WTC11 (cell line): Measurements from ENCODE around the gene TMEM94. TPM values are rescaled to one million over a fixed set of nuclear protein-coding genes. Genes with fewer than 3 reads are reported as not detected.

Experiments
- ATAC-seq: fragments of 200-7000 bp; cut with Tn5 transposase; 2 replicates; pipeline ENCODE4 v1.10.0; 2021; ENCODE audit warnings: mild to moderate bottlenecking, moderate library complexity
- CTCF ChIA-PET: fragments of 300-600 bp; sonication (Branson Sonifier 250); formaldehyde crosslinking; loops from one replicate; lab custom pipeline; 2021; ENCODE audit warnings: antibody characterized with exemption; lab: Charles Lee
- POLR2A ChIA-PET: fragments of 350-600 bp; sonication (Branson Sonifier 250); formaldehyde crosslinking; loops from one replicate; lab custom pipeline; 2021; ENCODE audit warnings: antibody characterized with exemption; lab: Charles Lee
- DNase-seq: peaks from one replicate; pipeline ENCODE4 v3.0.0; 2021; ENCODE audit warnings: low spot score
- H3K27ac Mint-ChIP-seq: 2 replicates; pipeline ENCODE4 v1.8.0; 2021; ENCODE audit warnings: mixed read lengths
- H3K27me3 Mint-ChIP-seq: 2 replicates; pipeline ENCODE4 v1.8.0; 2021; ENCODE audit warnings: low read depth, mild to moderate bottlenecking, moderate library complexity, mixed read lengths
- H3K36me3 Mint-ChIP-seq: 2 replicates; pipeline ENCODE4 v1.8.0; 2021; ENCODE audit warnings: mixed read lengths
- H3K4me1 Mint-ChIP-seq: 2 replicates; pipeline ENCODE4 v1.8.0; 2022; ENCODE audit warnings: mixed read lengths
- H3K4me3 Mint-ChIP-seq: 2 replicates; pipeline ENCODE4 v1.8.0; 2021; ENCODE audit warnings: mild to moderate bottlenecking, moderate library complexity, mixed read lengths
- H3K9me3 Mint-ChIP-seq: 2 replicates; pipeline ENCODE4 v1.8.0; 2021; ENCODE audit warnings: mixed read lengths
- AFF4 ChIP-seq: sonication (generic); formaldehyde crosslinking; IDR thresholded peaks from 2 replicates; pipeline ENCODE4 v1.8.1; 2023; ENCODE audit warnings: mild to moderate bottlenecking, missing genetic modification reagents, borderline replicate concordance
- ATF1 ChIP-seq: sonication (generic); formaldehyde crosslinking; IDR thresholded peaks from 2 replicates; pipeline ENCODE4 v1.8.1; 2023; ENCODE audit warnings: mild to moderate bottlenecking, moderate library complexity, missing genetic modification reagents
- CBFB ChIP-seq: sonication (generic); formaldehyde crosslinking; IDR thresholded peaks from 2 replicates; pipeline ENCODE4 v1.8.1; 2022; ENCODE audit warnings: mild to moderate bottlenecking, low read depth, missing genetic modification reagents
- CREM ChIP-seq: sonication (generic); formaldehyde crosslinking; IDR thresholded peaks from 2 replicates; pipeline ENCODE4 v1.8.1; 2022; ENCODE audit warnings: mild to moderate bottlenecking, missing genetic modification reagents, moderate library complexity
- E2F4 ChIP-seq: sonication (generic); formaldehyde crosslinking; IDR thresholded peaks from 2 replicates; pipeline ENCODE4 v1.8.1; 2022; ENCODE audit warnings: low read depth, mild to moderate bottlenecking, moderate library complexity, missing genetic modification reagents, borderline replicate concordance
- FOXK1 ChIP-seq: sonication (generic); formaldehyde crosslinking; IDR thresholded peaks from 2 replicates; pipeline ENCODE4 v1.8.0; 2022; ENCODE audit warnings: mild to moderate bottlenecking, moderate library complexity, missing genetic modification reagents
- GABPB1 ChIP-seq: sonication (generic); formaldehyde crosslinking; IDR thresholded peaks from 2 replicates; pipeline ENCODE4 v1.8.1; 2023; ENCODE audit warnings: mild to moderate bottlenecking, missing genetic modification reagents
- JUN ChIP-seq: sonication (generic); formaldehyde crosslinking; IDR thresholded peaks from 2 replicates; pipeline ENCODE4 v1.8.0; 2023; ENCODE audit warnings: mild to moderate bottlenecking, missing genetic modification reagents
- MYBL2 ChIP-seq: sonication (generic); formaldehyde crosslinking; IDR thresholded peaks from 2 replicates; pipeline ENCODE4 v1.8.1; 2023; ENCODE audit warnings: mild to moderate bottlenecking, moderate library complexity, missing genetic modification reagents
- STAT6 ChIP-seq: sonication (generic); formaldehyde crosslinking; conservative IDR thresholded peaks from 2 replicates; pipeline ENCODE4 v1.8.1; 2023; ENCODE audit warnings: mild to moderate bottlenecking, low read depth, missing genetic modification reagents, moderate library complexity
- TEAD1 ChIP-seq: sonication (generic); formaldehyde crosslinking; IDR thresholded peaks from 2 replicates; pipeline ENCODE4 v1.8.0; 2022; ENCODE audit warnings: mild to moderate bottlenecking, missing genetic modification reagents
- ZBTB43 ChIP-seq: sonication (generic); formaldehyde crosslinking; IDR thresholded peaks from 2 replicates; pipeline ENCODE4 v1.8.1; 2023; ENCODE audit warnings: mild to moderate bottlenecking, missing genetic modification reagents
- ZNF121 ChIP-seq: sonication (generic); formaldehyde crosslinking; IDR thresholded peaks from 2 replicates; pipeline ENCODE4 v1.8.0; 2023; ENCODE audit warnings: missing genetic modification reagents
- ZNF396 ChIP-seq: fragments of 250-450 bp; sonication (Bioruptor Pico); IDR thresholded peaks from 2 replicates; pipeline ENCODE4 v1.8.0; 2021; ENCODE audit warnings: mild to moderate bottlenecking, moderate library complexity, borderline replicate concordance
- ZNF423 ChIP-seq: fragments of 250-450 bp; sonication (Bioruptor Pico); IDR thresholded peaks from 2 replicates; pipeline ENCODE4 v2.1.2; 2022; ENCODE audit warnings: mild to moderate bottlenecking, moderate library complexity
- ZNF671 ChIP-seq: fragments of 250-450 bp; sonication (Bioruptor Pico); IDR thresholded peaks from 2 replicates; pipeline ENCODE4 v1.8.0; 2021; ENCODE audit warnings: mild to moderate bottlenecking
- total RNA-seq: library from RNA; stranded (reverse); gene quantifications from 3 replicates; pipeline ENCODE4 v1.2.3, GENCODE V29; 2021
- TF ChIP-seq, protein P1 (sequence below): sonication (generic); formaldehyde crosslinking; IDR thresholded peaks from 2 replicates; pipeline ENCODE4 v1.8.1; 2022; ENCODE audit warnings: missing genetic modification reagents, borderline replicate concordance
- TF ChIP-seq, protein P2 (sequence below): sonication (generic); formaldehyde crosslinking; IDR thresholded peaks from 2 replicates; pipeline ENCODE4 v1.8.1; 2022; ENCODE audit warnings: low read depth, missing genetic modification reagents, borderline replicate concordance
- TF ChIP-seq, protein P3 (sequence below): sonication (generic); formaldehyde crosslinking; conservative IDR thresholded peaks from 2 replicates; pipeline ENCODE4 v1.8.1; 2022; ENCODE audit warnings: mild to moderate bottlenecking, missing genetic modification reagents
- TF ChIP-seq, protein P4 (sequence below): sonication (generic); formaldehyde crosslinking; IDR thresholded peaks from 2 replicates; pipeline ENCODE4 v1.8.0; 2022; ENCODE audit warnings: mild to moderate bottlenecking, missing genetic modification reagents

The TMEM94 gene
- total RNA-seq, 1 experiment from 2014 or later = 76.9 TPM

DNA sequence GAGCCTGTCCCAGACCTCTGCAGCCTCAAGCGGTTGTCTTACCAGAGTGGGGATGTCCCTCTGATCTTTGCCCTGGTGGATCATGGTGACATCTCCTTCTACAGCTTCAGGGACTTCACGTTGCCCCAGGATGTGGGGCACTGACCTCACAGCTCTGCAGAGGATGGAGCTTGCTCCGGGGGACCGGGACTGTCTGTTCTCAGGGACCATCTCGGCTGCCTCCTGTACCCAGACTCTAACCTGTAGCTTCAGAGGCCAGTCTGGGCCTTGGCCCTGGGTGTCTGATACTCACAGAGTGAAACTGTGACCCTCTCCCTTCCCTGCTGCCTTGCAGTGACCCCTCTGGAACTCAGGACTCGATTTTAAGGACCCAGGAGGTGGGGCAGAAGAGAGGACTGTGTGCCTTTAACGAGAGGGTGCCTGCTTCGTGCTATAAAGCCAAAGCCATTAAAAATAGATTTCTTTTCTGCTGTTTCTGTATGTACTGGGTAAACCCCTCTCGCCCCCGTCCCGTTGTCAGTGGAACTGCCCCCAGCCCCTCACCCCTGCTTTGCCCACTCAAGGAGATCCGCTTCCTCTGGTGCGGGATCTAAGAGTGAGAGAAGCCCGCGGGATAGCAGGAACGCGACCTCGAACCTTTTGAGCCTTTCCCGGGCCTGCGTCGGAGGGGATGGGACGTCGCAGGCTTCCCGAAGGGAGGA, 68.0 kb downstream of the TMEM94 start (continued):
- no peak for TF ChIP-seq FOXK1 (CRISPR knock-in tag)
- TF ChIP-seq, protein P1, sequence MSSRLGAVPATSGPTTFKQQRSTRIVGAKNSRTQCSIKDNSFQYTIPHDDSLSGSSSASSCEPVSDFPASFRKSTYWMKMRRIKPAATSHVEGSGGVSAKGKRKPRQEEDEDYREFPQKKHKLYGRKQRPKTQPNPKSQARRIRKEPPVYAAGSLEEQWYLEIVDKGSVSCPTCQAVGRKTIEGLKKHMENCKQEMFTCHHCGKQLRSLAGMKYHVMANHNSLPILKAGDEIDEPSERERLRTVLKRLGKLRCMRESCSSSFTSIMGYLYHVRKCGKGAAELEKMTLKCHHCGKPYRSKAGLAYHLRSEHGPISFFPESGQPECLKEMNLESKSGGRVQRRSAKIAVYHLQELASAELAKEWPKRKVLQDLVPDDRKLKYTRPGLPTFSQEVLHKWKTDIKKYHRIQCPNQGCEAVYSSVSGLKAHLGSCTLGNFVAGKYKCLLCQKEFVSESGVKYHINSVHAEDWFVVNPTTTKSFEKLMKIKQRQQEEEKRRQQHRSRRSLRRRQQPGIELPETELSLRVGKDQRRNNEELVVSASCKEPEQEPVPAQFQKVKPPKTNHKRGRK (CRISPR knock-in tag) = no peak
- no peak for TF ChIP-seq CBFB (CRISPR knock-in tag)
- TF ChIP-seq, all 79 proteins: peak for 0

GRCh38 chr17:75524970-75525805, 68.8 kb downstream of the TMEM94 start, which contains the start of gene LLGL2:
LLGL2 (plus strand) TSS chr17:75525697; CDS start chr17:75543427, 17,730 bp downstream.
- Mint-ChIP-seq H3K4me3 (peak within 1 kb of the TSS; percentile 83), H3K27me3 (0 out of 2 replicates have a peak, but pooled peaks cover 3% of the 10 kb centered on the region), H3K27ac (peak within 1 kb of the TSS; percentile 80), H3K9me3 (no peaks in the 10 kb centered on the region), H3K4me1 (peaks cover 17% of the 10 kb centered on the region), H3K36me3 (peaks cover 10% of the 10 kb centered on the region; the same call in 1 of the 2 replicates)
- ChIA-PET POLR2A (interaction anchor here (0.5 to 1.6 kb wide), 5 partner anchors 9 to 1366 kb away, joined by 3 to 9 read pairs (median 3); partner anchors contain the start of gene TSEN54), CTCF (interaction anchor here (0.6 to 3.9 kb wide), 27 partner anchors 8 to 341 kb away, joined by 3 to 65 read pairs (median 4); partner anchors contain the start of genes MIF4GD, SLC25A19, SMIM5 and TSEN54)
- DNase-seq = peak; percentile 87
- peak; percentile 89 for ATAC-seq
- no peak for TF ChIP-seq CREM (CRISPR knock-in tag)
- no peak for TF ChIP-seq STAT6 (CRISPR knock-in tag)
- TF ChIP-seq ZNF396 (CRISPR knock-in tag) = no peak
- TF ChIP-seq ZNF671 (CRISPR knock-in tag) = no peak
- TF ChIP-seq, protein P2, sequence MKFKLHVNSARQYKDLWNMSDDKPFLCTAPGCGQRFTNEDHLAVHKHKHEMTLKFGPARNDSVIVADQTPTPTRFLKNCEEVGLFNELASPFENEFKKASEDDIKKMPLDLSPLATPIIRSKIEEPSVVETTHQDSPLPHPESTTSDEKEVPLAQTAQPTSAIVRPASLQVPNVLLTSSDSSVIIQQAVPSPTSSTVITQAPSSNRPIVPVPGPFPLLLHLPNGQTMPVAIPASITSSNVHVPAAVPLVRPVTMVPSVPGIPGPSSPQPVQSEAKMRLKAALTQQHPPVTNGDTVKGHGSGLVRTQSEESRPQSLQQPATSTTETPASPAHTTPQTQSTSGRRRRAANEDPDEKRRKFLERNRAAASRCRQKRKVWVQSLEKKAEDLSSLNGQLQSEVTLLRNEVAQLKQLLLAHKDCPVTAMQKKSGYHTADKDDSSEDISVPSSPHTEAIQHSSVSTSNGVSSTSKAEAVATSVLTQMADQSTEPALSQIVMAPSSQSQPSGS = no peak
- no peak; the same call in none of the 2 replicates for TF ChIP-seq GABPB1 (CRISPR knock-in tag)
- TF ChIP-seq, protein P3, sequence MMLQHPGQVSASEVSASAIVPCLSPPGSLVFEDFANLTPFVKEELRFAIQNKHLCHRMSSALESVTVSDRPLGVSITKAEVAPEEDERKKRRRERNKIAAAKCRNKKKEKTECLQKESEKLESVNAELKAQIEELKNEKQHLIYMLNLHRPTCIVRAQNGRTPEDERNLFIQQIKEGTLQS (CRISPR knock-in tag) = no peak
- TF ChIP-seq ZNF423 = no peak
- TF ChIP-seq, protein P4, sequence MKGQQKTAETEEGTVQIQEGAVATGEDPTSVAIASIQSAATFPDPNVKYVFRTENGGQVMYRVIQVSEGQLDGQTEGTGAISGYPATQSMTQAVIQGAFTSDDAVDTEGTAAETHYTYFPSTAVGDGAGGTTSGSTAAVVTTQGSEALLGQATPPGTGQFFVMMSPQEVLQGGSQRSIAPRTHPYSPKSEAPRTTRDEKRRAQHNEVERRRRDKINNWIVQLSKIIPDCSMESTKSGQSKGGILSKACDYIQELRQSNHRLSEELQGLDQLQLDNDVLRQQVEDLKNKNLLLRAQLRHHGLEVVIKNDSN (CRISPR knock-in tag) = peak; percentile 47; the same call in 1 of the 2 replicates
- no peak for TF ChIP-seq ATF1 (CRISPR knock-in tag)
- no peak for TF ChIP-seq ZBTB43 (CRISPR knock-in tag)
- no peak for TF ChIP-seq E2F4 (CRISPR knock-in tag)
- TF ChIP-seq TEAD1 = peak; percentile 80
- TF ChIP-seq MYBL2 (CRISPR knock-in tag) = no peak
- 0 out of 2 replicates have a peak, but pooled peaks have one; percentile 30 for TF ChIP-seq JUN (CRISPR knock-in tag)
- no peak for TF ChIP-seq ZNF121 (CRISPR knock-in tag)
- TF ChIP-seq AFF4 (CRISPR knock-in tag) = no peak
